IPS DF 4.7 (cell line): ENCODE results near the gene LNPK.
"Not testable (repeated sequence)": the region's sequence is repeated elsewhere in the genome, so short reads cannot be mapped to it uniquely, and the experiment has no call there.

Experiments
- DNase-seq: peaks from one replicate; pipeline ENCODE4 v3.0.0-alpha.2; 2013; ENCODE audit warnings: low spot score; ENCODE audit errors: extremely low read depth

Gene LNPK

DNA sequence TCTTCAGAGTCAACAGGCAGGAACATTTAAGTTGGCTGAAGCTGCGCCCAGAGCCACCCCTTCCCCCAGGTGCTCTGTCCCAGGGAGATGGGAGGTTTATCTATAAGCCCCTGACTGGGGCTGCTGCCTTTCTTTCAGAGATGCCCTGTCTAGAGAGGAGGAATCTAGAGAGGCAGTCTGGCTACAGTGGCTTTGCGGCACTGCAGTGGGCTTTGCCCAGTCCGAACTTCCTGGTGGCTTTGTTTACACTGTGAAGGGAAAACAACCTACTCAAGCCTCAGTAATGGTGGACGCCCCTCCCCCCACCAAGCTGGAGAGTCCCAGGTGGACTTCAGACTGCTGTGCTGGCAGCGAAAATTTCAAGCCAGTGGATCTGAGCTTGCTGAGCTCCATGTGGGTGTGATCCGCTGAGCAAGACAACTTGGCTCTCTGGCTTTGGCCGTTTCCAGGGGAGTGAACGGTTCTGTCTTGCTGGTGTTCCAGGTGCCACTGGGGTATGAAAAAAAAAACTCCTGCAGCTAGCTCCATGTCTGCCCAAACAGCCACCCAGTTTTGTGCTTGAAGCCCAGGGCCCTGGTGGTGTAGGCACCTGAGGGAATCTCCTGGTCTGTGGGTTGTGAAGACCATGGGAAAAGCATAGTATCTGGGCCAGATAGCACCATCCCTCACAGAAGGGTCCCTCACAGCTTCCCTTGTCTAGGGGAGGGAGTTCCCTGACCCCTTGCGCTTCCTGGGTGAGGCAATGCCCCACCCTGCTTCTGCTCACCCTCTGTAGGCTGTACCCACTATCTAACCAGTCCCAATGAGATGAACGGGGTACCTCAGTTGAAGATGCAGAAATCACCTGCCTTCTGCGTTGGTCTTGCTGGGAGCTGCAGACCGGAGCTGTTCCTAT, 88.0 kb downstream of the LNPK start:
- DNase-seq = not testable (repeated sequence)

DNA sequence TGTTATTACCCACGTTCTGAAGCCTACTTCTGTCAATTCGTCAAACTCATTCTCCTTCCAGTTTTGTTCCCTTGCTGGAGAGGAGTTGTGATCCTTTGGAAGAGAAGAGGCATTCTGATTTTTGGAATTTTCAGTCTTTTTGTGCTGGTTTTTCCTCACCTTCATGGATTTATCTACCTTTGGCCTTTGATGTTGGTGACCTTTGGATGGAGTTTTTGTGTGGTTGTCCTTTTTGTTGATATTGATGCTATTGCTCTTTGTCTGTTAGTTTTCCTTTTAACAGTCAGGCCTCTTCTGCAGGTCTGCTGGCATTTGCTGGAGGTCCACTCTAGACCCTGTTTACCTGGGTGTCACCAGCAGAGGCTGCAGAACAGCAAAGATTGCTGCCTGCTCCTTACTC, 88.8 kb downstream of the LNPK start:
- DNase-seq = not testable (repeated sequence)

DNA sequence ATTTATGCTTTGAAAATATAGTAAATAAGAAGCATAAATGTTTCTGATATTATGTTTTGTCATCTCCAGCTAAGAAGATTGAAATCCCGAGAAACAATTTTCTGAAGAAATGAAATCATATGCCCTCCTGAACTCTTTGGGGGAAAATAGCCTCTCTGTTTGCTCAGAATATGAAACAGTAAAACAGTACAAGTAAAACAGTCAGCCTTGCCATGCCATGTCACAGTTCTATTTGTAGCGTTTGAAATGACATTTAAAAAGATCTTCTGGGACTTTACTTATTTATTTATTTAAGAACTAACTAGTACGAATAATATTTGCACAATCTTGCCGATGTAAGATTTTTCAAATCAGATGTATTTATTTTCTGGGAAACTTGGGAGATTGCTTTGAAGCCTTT, 98.0 kb downstream of the LNPK start:
- no peak for DNase-seq

GRCh38 chr2:175903384-175903936, 98.6 kb downstream of the LNPK start:
- DNase-seq = no peak

GRCh38 chr2:175895957-175896356, 106.1 kb downstream of the LNPK start:
- not testable (repeated sequence) for DNase-seq

- no peak for DNase-seq
Observed at GRCh38 chr2:175892046-175892445, 110.0 kb downstream of the LNPK start.

DNA sequence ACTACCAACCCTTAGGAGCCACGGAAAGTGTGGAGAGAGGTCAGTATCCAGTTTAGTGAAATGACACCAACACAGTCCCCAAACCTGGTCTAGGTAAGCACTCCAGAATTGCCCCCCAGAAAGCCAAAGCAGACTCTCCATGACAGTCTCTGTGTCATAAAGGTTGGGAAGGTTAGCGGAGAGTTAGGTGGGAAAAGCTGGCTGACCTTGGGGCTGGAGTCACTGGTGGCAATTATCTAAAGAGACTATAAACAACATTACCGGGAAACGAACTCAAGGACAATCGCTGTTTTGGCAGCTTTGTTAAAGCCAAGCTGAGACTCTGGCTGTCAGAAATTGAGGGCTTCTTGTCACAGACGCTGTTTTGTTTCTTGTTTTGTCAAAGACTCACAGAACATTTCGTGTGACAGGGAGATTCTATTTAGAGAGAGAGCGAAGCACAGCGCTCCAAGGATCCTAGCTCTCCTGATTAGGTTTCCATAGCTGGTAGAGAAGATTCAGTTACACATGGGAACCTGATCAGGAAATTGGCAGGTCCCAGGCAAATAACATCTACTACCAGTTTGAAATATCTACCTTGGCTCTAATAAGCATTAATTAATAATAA, 111.3 kb downstream of the LNPK start:
- DNase-seq = no peak

DNA sequence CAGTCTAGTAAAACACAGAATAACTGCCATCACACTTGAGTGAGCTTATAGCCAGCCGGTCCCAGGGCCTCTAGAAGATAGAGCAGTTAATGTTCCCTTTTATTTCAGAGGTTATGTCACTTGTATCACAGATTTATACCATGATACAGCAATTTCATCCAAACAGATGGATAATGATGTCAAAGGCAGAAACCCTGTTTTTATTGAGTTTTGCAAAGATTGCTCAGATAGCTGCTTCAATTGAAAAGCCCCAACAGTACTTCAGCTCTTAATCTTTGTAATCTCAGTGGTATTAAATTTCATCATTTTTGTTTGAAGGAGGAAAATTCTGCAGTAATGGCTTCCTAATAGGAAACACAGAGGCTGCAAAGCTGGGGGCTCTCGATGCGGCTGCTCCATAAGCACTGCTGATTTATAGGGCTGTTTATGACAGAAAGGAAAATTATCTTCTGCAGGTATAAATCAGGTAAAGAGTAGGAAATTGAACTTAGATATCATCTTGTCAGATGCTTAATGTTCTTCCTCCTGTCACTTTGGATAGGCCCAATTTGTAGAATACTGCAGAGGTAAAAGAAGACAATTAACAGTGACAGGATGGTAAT, 112.3 kb downstream of the LNPK start:
- no peak for DNase-seq

- no peak for DNase-seq
Observed at GRCh38 chr2:175887776-175888175, 114.3 kb downstream of the LNPK start.

DNA sequence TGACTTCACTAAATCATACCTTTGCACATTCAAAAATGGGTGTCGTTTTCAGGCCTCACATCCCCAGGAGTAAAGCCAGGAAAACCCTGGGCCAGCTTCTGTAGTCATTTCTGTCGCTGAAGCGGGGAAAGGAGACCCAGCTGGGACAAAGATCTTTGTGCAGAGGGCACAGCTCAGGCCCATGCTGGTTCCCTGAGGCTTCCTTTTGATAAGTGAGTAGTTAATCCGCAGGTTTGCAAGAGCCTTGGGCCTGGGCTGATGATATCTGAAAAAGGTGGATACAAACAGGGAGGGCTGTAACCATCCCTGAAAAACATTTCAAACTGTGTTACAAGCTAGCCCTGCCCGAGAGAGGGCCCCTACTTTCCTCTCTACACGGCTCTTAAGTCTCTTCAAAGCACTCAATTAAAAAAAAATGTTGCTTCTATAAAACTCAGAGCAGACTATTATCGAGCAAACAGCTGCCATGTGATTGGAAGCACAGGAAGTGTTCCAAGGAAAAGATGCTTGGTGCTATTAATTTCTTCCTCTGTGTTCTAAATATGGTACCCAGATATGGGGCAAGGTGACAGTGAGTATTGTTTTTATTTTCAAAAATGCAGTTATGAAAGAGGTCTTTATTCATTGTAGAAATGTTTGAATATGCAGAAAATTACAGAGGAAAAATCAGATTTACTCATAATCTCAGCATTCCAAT, 117.2 kb downstream of the LNPK start:
- DNase-seq = no peak

DNA sequence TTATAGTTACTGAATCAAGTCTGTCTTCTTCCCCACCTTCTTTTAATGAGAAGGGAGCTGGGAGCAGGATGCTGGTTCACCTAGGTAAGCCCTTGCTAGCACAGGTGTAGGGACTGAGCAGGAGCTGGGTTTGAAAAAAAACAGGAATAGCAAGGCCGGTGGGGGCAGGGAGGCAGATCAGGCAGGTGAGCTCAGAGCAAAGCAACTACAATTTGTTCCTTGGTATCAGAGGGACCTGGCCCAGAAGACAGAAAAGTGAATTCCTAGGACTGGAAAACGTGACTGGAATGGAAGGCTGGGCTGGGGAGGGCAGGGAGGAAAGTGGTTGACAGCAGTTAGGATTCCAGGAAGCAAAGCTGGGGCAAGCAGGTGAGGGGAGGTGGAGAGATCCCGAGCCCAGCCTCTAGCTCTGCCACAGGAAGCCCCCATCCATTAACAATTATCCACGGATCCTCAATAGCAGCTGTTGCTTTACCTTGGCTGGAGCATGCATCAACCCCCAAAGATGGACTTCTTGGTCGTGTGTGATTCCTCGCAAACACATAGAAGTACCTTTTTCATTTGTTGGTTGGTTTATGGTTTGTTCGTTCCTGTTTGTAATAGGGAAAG, 118.4 kb downstream of the LNPK start:
- DNase-seq = no peak

DNA sequence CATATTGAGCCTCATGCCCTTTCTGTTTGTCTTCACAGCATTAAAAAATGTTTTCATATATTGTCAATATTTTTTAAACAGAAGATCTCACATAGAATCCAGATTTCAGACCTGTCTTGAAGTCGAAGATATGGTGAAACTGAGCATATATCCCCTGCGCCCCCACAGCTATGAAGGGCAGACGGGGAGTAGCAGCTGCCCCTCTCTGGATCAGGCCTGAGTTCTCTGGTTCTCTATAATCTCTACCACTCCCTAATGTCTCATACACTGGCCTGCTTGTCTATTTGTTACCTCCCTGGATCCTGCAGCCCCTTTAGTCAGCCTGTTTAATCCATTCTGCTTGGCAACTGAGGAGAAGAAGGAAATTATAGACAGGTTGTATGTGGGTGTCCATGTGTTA, 122.4 kb downstream of the LNPK start:
- DNase-seq = no peak

DNA sequence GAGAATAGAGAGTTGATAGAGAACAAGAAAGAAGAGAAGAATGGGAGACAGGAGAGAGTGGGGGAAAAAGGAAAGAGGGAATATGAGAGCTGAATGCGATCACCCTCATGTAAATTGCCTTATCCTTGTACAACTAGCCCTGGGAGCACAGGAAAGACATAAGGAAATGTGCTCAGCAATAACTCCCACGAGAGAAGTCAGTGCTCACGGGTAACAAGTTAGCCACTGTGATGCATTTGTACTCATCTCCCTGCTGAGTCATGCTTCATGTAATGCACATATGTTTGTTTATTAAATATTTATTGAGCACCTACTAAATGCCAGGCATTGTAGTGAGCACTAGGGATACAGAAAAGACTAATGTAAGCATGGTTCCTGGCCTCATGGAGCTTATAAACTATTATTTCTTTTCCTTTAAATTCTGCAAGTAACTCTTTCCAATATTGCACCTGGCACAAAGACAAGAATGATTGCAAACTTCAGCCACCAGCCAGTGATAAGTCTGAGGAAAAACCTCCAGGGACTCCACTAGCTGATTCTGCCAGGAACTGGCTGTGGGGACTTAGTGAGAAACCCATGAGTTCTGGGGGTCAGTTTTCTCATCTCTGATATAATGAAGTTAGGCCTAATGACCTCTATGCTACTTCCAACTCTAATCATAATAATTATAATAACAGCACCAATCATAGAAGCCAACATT, 124.1 kb downstream of the LNPK start:
- DNase-seq = no peak

DNA sequence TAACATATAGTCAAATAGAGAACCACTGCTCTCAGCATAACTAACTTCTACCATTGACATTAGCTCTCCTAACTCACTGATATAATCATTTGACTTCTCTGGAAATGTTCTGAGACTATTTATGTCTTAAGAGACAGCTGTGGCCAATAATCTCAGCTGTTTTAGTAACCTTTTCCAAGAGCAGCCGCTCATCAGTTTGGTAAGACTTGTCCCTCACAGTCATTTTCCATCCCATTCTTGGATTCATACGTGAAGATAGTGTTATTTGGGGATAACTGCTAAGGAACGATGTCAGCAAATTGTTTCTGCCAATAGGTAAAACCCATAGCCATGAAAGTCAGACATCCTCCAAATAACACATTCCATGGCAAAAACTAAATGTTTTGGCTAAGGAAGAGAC, 127.8 kb downstream of the LNPK start:
- DNase-seq = no peak
